GM18511 (cell line): ENCODE measurements around the gene CHD9NB.

Experiments used
- ATAC-seq: cut with Tn5 transposase; IDR thresholded peaks from one replicate; pipeline ENCODE4 v1.9.1; 2021; ENCODE audit warnings: mild to moderate bottlenecking, moderate library complexity; ENCODE audit not compliant: unreplicated experiment

The CHD9NB gene

GRCh38 chr16:53052519-53053501 lies at the start of gene CHD9NB:
CHD9NB (minus strand) TSS chr16:53052897; CDS start chr16:53044158, 8,739 bp downstream.
- peak; percentile 27 for ATAC-seq

- ATAC-seq: no peak
Measured at GRCh38 chr16:53100889-53101288, 48.2 kb upstream of the CHD9NB start.

- ATAC-seq: no peak
Measured at GRCh38 chr16:53100131-53100748, 47.5 kb upstream of the CHD9NB start.

- ATAC-seq: peak; percentile 70
Measured at GRCh38 chr16:53099318-53100130, 46.8 kb upstream of the CHD9NB start.

- ATAC-seq: peak; percentile 75
Measured at GRCh38 chr16:53098526-53099317, 46.0 kb upstream of the CHD9NB start.

GRCh38 chr16:53097190-53097589 lies 44.5 kb upstream of the CHD9NB start:
- no peak for ATAC-seq

GRCh38 chr16:53094013-53094630 lies 41.4 kb upstream of the CHD9NB start:
- ATAC-seq: peak; percentile 49

- ATAC-seq: no peak
Measured at GRCh38 chr16:53093162-53093744, 40.6 kb upstream of the CHD9NB start.

- no peak for ATAC-seq
Measured at GRCh38 chr16:53092284-53092683, 39.6 kb upstream of the CHD9NB start.

- ATAC-seq: peak; percentile 69
Measured at GRCh38 chr16:53091466-53092211, 38.9 kb upstream of the CHD9NB start.

GRCh38 chr16:53090591-53091411 lies 38.1 kb upstream of the CHD9NB start:
- ATAC-seq: peak; percentile 65

- ATAC-seq: no peak
Measured at GRCh38 chr16:53090286-53090590, 37.5 kb upstream of the CHD9NB start.

- ATAC-seq: no peak
Measured at GRCh38 chr16:53089434-53090285, 37.0 kb upstream of the CHD9NB start.

- no peak for ATAC-seq
Measured at GRCh38 chr16:53087101-53087500, 34.4 kb upstream of the CHD9NB start.

- no peak for ATAC-seq
Measured at GRCh38 chr16:53085931-53086421, 33.3 kb upstream of the CHD9NB start.

- no peak for ATAC-seq
Measured at GRCh38 chr16:53085369-53085843, 32.7 kb upstream of the CHD9NB start.
